SK-N-MC (cell line): ENCODE measurements around the gene MCM9.
"Not testable (repeated sequence)": the region's sequence is repeated elsewhere in the genome, so short reads cannot be mapped to it uniquely, and the experiment has no call there.

Experiments used
- DNase-seq: peaks from one replicate; pipeline ENCODE4 v3.0.0-alpha.2; 2011; ENCODE audit warnings: low read depth, low spot score
- H3K27ac ChIP-seq: fragments of 200-600 bp; sonication (generic); 2 replicates; pipeline ENCODE4 v1.5.1; 2016; ENCODE audit warnings: mixed run types
- H3K36me3 ChIP-seq: fragments of 200-600 bp; sonication (generic); 2 replicates; pipeline ENCODE4 v1.6.1; 2017; ENCODE audit warnings: antibody characterized with exemption, low read length, mixed read lengths; ENCODE audit not compliant: insufficient read depth
- H3K4me3 ChIP-seq: fragments of 200-600 bp; sonication (generic); 2 replicates; pipeline ENCODE4 v1.5.1; 2016
- H3K9ac ChIP-seq: fragments of 200-600 bp; sonication (generic); 2 replicates; pipeline ENCODE4 v1.8.0; 2017; ENCODE audit warnings: mixed run types, mixed read lengths; ENCODE audit not compliant: insufficient read length
- H3K9me3 ChIP-seq: fragments of 200-600 bp; sonication (generic); 2 replicates; pipeline ENCODE4 v1.6.1; 2017; ENCODE audit warnings: low read depth, mild to moderate bottlenecking, antibody characterized with exemption, low read length, moderate library complexity, mixed read lengths
- EZH2 ChIP-seq: fragments of 200-600 bp; sonication (generic); IDR thresholded peaks from one replicate; pipeline ENCODE4 v1.6.1; 2017; ENCODE audit warnings: antibody characterized with exemption
- FOXP2 ChIP-seq: optimal IDR thresholded peaks from 2 replicates; pipeline ENCODE3; 2011; ENCODE audit warnings: mild to moderate bottlenecking, moderate library complexity; ENCODE audit not compliant: insufficient read depth; ENCODE audit errors: extremely low read length, control extremely low read depth
- POLR2AphosphoS5 ChIP-seq: IDR thresholded peaks from 2 replicates; pipeline ENCODE4 v1.6.1; 2012; ENCODE audit warnings: mild to moderate bottlenecking, low read depth, low read length, borderline replicate concordance

Gene MCM9

DNA sequence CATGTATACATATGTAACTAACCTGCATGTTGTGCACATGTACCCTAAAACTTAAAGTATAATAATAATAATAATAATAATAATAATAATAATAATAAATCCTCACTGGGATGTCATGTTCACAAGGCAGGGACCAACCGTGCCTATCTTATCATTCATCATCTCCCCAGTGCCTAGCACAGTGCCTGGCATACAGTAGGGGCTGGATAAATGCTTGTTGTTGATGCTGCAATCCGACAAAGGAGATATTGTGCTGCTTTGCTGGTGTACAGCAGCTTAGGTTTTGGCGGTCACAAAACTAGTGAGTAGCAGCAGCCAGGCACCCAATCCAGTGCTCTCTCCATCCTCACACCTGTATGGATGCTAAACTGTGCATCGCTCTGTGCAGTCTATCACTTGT is 135.1 kb downstream of the MCM9 start:
- Histone ChIP-seq H3K9ac (no peak overlapping the region), H3K9me3 (no peaks in the 10 kb centered on the region), H3K36me3 (no peaks in the 10 kb centered on the region), H3K27ac (no peak overlapping the region), H3K4me3 (no peak overlapping the region)
- DNase-seq: no peak
- no peak for TF ChIP-seq FOXP2
- TF ChIP-seq POLR2AphosphoS5: no peak
- TF ChIP-seq EZH2: no peak

DNA sequence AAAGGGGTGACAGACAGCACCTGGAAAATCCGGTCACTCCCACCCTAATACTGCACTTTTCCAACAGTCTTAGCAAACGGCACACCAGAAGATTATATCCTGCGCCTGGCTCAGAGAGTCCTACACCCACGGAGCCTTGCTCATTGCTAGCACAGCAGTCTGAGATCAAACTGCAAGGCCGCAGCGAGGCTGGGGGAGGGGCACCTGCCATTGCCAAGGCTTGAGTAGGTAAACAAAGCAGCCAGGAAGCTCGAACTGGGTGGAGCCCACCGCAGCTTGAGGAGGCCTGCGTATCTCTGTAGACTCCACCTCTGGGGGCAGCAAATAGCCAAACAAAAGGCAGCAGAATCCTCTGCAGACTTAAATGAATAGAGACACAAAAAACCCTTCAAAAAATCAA is 138.4 kb downstream of the MCM9 start:
- not testable (repeated sequence) for DNase-seq, H3K4me3 ChIP-seq, H3K36me3 ChIP-seq, H3K9ac ChIP-seq, H3K27ac ChIP-seq, H3K9me3 ChIP-seq

DNA sequence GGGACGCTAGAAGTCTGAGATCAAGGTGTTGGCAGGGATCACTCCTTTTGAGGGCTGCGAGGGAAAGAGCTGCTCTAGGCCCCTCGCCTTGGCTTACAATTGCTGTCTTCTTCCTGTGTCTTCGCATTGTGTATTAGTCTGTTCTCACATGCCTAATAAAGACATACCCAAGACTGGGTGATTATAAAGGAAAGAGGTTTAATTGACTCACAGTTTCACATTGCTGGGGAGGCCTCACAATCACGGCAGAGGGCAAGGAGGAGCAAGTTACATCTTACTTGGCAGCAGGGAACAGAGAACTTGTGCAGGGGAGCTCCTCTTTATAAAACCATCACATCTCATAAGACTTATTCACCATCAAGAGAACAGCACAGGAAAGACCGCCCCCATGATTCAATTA is 143.5 kb downstream of the MCM9 start:
- Histone ChIP-seq H3K36me3 (no peaks in the 10 kb centered on the region), H3K9me3 (no peaks in the 10 kb centered on the region), H3K27ac (no peak overlapping the region), H3K4me3 (no peak overlapping the region), H3K9ac (no peak overlapping the region)
- TF ChIP-seq POLR2AphosphoS5 (no peak), EZH2 (no peak), FOXP2 (no peak)
- DNase-seq: no peak

DNA sequence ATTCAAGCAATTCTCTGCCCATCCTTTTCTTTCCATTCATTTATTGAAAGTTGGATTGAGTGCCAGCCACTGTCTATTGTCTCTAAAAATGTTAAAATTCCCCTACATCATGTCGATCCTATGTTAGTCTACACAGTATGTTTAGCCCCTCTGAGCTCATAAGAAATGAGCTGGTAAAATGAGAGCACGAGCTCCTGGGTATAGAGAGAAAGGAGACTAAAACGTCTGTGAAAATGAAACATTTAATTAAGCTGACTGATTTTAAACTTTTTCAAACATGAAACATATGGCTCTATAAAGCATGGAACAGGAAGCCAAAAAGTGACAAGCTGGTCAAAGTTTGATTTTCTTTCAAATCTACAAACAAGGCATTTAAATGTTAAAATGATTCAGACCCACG is 145.0 kb downstream of the MCM9 start:
- Histone ChIP-seq H3K9me3 (no peaks in the 10 kb centered on the region), H3K4me3 (no peak overlapping the region), H3K27ac (no peak overlapping the region), H3K36me3 (no peaks in the 10 kb centered on the region), H3K9ac (no peak overlapping the region)
- DNase-seq: no peak
- TF ChIP-seq FOXP2: no peak
- TF ChIP-seq POLR2AphosphoS5: no peak
- TF ChIP-seq EZH2: no peak

DNA sequence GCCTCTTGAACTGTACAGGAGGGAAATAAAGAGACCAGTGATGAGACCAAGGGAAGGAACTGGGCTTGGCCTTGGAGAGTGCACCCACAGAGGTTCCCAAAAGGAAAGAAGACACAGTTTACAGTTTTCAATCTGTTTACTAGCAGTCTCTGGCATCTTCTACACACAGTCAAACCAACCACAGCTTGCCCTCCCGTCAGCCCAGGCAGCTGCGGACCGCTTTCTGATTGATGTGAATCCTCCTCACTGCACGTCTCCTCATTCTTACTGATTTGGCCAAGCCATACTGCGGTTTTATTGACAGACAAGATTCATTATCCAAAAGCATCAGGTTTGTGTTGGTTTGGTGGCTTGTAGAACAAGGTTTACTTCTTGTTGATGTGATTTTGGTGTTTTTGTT is 145.5 kb downstream of the MCM9 start:
- H3K4me3 ChIP-seq: no peak overlapping the region
- DNase-seq: no peak
- TF ChIP-seq POLR2AphosphoS5: no peak
- no peak for TF ChIP-seq FOXP2
- TF ChIP-seq EZH2: no peak
- no peak overlapping the region for H3K27ac ChIP-seq
- H3K9me3 ChIP-seq: no peaks in the 10 kb centered on the region
- no peak overlapping the region for H3K9ac ChIP-seq
- H3K36me3 ChIP-seq: no peaks in the 10 kb centered on the region

DNA sequence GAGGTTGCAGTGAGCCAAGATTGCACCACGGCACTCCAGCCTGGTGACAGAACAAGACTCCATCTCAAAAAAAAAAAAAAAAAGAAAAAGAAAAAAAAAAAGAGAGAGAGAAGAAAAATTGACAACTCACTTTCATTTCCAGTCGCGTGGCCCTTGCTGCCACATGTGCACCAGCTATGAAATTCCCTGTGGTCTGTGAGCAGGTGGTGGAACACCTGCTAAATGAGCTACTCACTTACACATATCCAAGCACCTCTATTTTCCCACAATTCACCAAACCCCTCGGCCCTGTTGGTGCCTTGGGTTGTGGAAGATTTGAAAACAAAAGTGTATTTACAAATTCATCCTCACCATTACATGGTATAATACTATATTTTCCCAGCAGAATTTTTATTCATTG is 146.3 kb downstream of the MCM9 start:
- no peaks in the 10 kb centered on the region for H3K36me3 ChIP-seq
- no peak for DNase-seq
- no peaks in the 10 kb centered on the region for H3K9me3 ChIP-seq
- no peak overlapping the region for H3K27ac ChIP-seq
- H3K4me3 ChIP-seq: no peak overlapping the region
- no peak overlapping the region for H3K9ac ChIP-seq
- TF ChIP-seq POLR2AphosphoS5 (no peak), FOXP2 (no peak), EZH2 (no peak)

DNA sequence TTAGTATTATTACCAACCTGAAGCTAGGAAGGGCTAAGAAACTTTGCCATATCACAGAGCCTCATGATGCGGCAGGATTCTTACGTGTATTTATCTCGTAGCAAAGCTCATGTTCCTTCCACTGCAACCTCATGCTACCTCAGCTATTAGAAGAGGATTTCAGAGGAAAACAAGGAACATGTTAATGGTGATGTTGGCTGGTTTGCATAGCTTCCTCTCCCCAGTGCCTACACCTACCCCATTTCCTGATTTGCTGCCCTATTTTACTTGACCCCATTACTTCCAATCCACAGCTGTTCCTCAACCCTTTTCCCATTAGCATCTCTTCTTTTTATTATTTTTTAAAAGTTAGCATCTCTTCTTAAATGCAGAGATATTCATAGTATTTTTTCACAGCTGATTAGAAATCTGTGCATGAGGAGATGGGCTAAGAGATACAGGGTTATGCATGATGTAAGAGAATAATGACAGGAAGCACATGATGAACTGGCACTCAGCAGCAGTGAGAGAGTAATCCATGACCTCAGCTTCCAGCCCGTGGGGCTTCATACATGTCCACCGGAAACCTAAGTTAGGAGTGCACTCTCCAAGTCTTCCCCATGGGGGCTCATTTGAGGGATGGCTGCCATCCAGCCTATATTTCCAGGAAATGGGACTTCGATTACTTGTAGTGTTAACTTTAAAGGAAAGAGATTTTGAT is 147.1 kb downstream of the MCM9 start:
- Histone ChIP-seq H3K9ac (no peak overlapping the region), H3K36me3 (no peaks in the 10 kb centered on the region), H3K9me3 (no peaks in the 10 kb centered on the region), H3K4me3 (no peak overlapping the region), H3K27ac (no peak overlapping the region)
- no peak for DNase-seq
- TF ChIP-seq EZH2: no peak
- no peak for TF ChIP-seq FOXP2
- no peak for TF ChIP-seq POLR2AphosphoS5

DNA sequence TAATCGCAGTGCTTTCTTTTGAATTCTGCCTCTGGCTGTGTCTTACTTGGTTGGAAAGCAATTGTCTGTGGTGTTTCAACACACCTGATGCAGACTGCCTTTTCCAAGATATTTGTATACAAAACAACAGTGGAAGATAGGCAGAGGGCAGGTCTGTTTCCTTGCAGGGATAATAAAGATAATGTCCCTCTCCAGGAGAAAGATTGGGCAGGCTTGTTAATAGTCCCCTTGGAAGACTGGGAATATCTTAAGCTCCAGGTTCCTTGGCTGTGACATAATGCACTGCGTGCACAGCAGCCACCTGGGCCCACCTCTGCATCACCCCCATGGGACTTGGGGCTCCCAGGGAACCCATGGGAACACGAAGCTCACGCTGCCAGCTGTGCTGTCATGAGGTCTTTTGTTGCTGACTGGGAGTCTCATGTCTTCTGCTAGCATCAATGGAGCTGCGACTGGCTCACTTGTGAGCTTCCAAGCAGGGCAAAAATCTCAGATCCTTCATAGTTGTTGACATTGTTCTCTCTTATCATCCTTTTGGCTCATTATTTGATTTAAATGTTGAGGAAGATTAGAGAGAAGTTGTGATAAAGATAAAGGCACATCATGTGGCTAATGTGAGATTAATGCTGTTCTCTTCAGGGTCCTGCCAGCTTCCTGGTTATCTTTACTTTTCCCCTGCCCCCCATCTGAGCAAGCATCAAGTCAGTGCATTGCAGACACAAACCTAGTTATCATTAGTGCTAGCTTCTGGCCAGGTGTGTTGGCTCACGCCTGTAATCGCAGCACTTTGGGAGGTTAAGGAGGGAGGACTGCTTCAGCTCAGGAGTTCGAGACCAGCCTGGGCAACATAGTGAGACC is 148.1 kb downstream of the MCM9 start:
- H3K9ac ChIP-seq: no peak overlapping the region
- no peak overlapping the region for H3K27ac ChIP-seq
- no peak overlapping the region for H3K4me3 ChIP-seq

More for the DNA sequence above, 148.1 kb downstream of the MCM9 start:
- H3K9me3 ChIP-seq: no peaks in the 10 kb centered on the region
- DNase-seq: no peak
- TF ChIP-seq POLR2AphosphoS5: no peak
- TF ChIP-seq EZH2: no peak
- no peak for TF ChIP-seq FOXP2
- H3K36me3 ChIP-seq: no peaks in the 10 kb centered on the region
